ENCODE measurements around the gene HOXA7. TPM values are rescaled to one million over a fixed set of nuclear protein-coding genes. Genes with fewer than 3 reads are reported as not detected.
A peak's percentile ranks its signal among the peaks of the same experiment; 100 is the strongest.

HOXA7 gene
- total RNA-seq, 3 donors from 2014 or later: 4.6 to 8.8 (median 6.2) TPM

DNA sequence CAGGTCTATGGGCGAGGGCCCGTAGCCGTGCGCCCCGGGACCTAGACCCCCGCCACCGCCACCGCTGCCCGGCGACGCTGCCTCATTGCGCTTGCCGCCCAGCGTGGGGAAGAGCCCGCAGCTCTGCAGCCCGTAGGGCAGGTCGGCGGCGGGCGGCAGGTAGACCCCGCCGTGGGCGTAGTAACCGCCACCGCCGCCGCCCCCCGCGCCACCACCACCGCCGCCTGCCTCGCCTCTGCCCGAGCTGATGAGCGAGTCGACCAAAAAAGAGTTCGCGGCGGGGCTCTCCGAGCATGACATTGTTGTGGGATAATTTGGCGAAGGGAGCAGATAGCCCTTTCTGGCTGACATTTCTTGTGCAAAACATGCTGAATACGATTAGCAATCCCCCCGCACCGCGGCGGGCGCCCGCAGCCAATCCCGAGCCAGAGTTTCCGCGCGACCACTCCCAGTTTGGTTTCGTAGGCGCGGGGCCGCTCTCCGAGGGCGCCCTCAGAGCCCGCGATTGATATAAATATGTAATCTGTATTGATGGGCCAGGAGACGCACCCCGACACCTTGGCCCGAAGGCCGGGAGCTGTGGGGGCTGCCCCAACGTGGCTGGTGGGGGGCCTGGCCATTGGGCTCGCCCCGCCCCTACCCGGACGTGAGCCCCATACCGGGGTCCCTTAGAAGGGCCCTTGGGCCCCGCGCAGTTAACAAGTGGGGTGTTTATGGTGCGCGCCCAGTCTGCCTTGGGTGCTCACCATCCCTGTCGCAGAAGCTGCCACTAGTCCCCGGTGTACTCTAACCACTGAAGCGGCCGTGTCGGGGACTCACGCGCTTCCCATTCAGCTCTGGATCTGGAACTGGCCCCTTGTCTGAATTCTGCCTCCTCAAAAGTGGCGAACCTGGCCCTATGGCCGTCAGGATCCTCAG is 17.7 kb upstream of the HOXA7 start, which contains the start of gene HOXA10:
HOXA10 (minus strand) TSS at position 365 of the 918 bp plus-strand sequence; CDS start at position 351, 14 bp downstream.
- DNase-seq (ENCODE audit: low spot score in 2 of 2): peak in 1 of 2 donors; percentile 48
- Histone ChIP-seq H3K4me3 (peak within 1 kb of the TSS; percentile 62 to 91 (median 76)), H3K9me3 (no peaks in the 10 kb centered on the region), H3K27me3 (peaks cover 3 to 67% of the 10 kb centered on the region in 2 donors), H3K4me1 (no peaks in the 10 kb centered on the region), H3K27ac (peak within 1 kb of the TSS; percentile 82 to 91), H3K36me3 (no peaks in the 10 kb centered on the region)
- TF ChIP-seq, protein P1, sequence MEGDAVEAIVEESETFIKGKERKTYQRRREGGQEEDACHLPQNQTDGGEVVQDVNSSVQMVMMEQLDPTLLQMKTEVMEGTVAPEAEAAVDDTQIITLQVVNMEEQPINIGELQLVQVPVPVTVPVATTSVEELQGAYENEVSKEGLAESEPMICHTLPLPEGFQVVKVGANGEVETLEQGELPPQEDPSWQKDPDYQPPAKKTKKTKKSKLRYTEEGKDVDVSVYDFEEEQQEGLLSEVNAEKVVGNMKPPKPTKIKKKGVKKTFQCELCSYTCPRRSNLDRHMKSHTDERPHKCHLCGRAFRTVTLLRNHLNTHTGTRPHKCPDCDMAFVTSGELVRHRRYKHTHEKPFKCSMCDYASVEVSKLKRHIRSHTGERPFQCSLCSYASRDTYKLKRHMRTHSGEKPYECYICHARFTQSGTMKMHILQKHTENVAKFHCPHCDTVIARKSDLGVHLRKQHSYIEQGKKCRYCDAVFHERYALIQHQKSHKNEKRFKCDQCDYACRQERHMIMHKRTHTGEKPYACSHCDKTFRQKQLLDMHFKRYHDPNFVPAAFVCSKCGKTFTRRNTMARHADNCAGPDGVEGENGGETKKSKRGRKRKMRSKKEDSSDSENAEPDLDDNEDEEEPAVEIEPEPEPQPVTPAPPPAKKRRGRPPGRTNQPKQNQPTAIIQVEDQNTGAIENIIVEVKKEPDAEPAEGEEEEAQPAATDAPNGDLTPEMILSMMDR (IDR thresholded peaks at IDR 0.05): no peak
- no peak for TF ChIP-seq POLR2AphosphoS5 (IDR thresholded peaks at IDR 0.05)
- no peak for TF ChIP-seq POLR2A (IDR thresholded peaks at IDR 0.05)
- intact Hi-C loops (cut with DNase I; ENCODE audit: low total_unique reads): loop anchor here (10.0 kb wide), 1 partner anchor 1319 kb away; no protein-coding TSS in a partner anchor

DNA sequence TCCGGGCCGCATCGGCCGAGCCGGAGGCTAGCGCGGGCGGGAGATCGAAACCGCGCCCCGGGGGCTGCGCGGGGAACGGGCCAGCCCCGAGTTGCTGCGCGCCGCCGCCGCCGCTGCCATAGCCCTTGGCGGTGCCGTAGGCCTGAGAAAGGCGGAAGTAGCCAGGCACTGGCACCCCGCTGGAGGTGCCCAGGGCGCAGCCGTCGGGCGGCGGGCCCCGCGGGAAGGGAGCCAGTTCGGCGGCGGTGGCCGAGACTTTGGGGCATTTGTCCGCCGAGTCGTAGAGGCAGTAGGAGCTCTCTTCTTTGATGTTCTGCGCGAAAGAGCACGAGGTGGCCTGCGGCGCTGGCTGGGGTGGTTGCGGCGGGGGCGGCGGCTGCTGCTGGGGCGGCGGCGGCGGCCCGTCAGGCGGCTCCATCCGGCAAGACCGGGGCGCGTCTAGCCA is 17.1 kb upstream of the HOXA7 start:
- H3K4me3 ChIP-seq: peak overlapping the region; percentile 62 to 91 (median 76)
- DNase-seq (ENCODE audit: low spot score in 2 of 2): peak in 1 of 2 donors; percentile 49
- no peaks in the 10 kb centered on the region for H3K9me3 ChIP-seq
- intact Hi-C loops (cut with DNase I; ENCODE audit: low total_unique reads): loop anchor here (10.0 kb wide), 1 partner anchor 1319 kb away; no protein-coding TSS in a partner anchor
- no peaks in the 10 kb centered on the region for H3K36me3 ChIP-seq
- no peaks in the 10 kb centered on the region for H3K4me1 ChIP-seq
- TF ChIP-seq, protein P1 (IDR thresholded peaks at IDR 0.05): no peak
- TF ChIP-seq POLR2A (IDR thresholded peaks at IDR 0.05): no peak
- TF ChIP-seq POLR2AphosphoS5 (IDR thresholded peaks at IDR 0.05): peak in 1 of 3 donors; percentile 20
- H3K27ac ChIP-seq: peak overlapping the region; percentile 82 to 91
- peaks cover 3 to 69% of the 10 kb centered on the region in 2 donors for H3K27me3 ChIP-seq

DNA sequence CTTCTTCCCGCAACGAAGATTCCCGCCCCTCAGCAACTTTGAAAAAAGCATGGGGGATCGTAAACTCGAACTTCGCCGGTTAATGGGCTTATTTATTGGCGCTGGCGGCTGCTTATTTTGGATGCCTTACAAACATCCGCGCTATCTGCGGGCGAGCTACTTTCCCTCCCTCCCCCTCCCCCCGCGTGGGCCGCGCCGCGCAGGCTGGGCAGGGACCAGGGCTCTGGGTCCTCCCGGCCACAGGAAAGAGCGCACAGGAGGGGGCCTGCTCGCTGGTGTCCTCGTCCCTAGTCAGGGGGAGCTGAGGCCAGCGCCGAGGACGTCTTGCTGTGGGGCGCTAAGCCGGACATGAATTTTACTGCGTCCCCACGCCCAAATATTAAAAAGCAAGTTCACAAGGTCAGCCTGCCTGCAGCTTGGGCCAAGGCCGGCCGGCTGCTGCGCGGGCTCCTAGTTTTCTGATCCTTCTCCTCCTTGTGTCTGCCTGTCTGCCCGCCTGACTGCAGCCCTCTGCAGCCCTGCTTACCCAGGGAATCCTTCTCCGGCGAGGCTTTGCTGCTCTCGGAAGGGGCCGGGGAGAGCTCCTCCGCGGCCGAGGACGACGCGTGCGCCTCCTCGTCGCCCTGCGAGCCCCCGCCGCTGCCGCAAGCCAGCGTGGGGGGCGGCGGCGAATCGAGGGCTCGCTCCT is 16.5 kb upstream of the HOXA7 start:
- TF ChIP-seq POLR2A (IDR thresholded peaks at IDR 0.05) (no peak), POLR2AphosphoS5 (IDR thresholded peaks at IDR 0.05) (peak in 1 of 3 donors; percentile 30)
- DNase-seq (ENCODE audit: low spot score in 2 of 2): peak in 1 of 2 donors; percentile 59
- H3K9me3 ChIP-seq: no peaks in the 10 kb centered on the region
- no peaks in the 10 kb centered on the region for H3K4me1 ChIP-seq
- H3K27me3 ChIP-seq: peaks cover 3 to 75% of the 10 kb centered on the region in 2 donors
- H3K36me3 ChIP-seq: no peaks in the 10 kb centered on the region
- intact Hi-C loops (cut with DNase I; ENCODE audit: low total_unique reads): loop anchor here (10.0 kb wide), 1 partner anchor 1318 kb away; no protein-coding TSS in a partner anchor
- H3K27ac ChIP-seq: peak overlapping the region; percentile 82 to 91
- H3K4me3 ChIP-seq: peak overlapping the region; percentile 62 to 91 (median 76)

- intact Hi-C loops (cut with DNase I; ENCODE audit: low total_unique reads): loop anchor here (10.0 kb wide), 1 partner anchor 1318 kb away; no protein-coding TSS in a partner anchor
- Histone ChIP-seq H3K4me3 (peak overlapping the region; percentile 62 to 91 (median 76)), H3K9me3 (no peaks in the 10 kb centered on the region), H3K27me3 (peaks cover 3 to 75% of the 10 kb centered on the region in 2 donors), H3K27ac (peak overlapping the region; percentile 82 to 91), H3K4me1 (no peaks in the 10 kb centered on the region), H3K36me3 (no peaks in the 10 kb centered on the region)
- TF ChIP-seq POLR2AphosphoS5 (IDR thresholded peaks at IDR 0.05): no peak
- TF ChIP-seq, protein P1 (IDR thresholded peaks at IDR 0.05): no peak
- TF ChIP-seq POLR2A (IDR thresholded peaks at IDR 0.05): no peak
- peak in 1 of 2 donors; percentile 45 for DNase-seq (ENCODE audit: low spot score in 2 of 2)
These were observed 15.9 kb upstream of the HOXA7 start for GRCh38 chr7:27172315-27172774.
